K562 (cell line): ENCODE measurements around the gene OXSR1. TPM values are rescaled to one million over a fixed set of nuclear protein-coding genes. Genes with fewer than 3 reads are reported as not detected.

Experiments
- ATAC-seq: fragments of 200-7000 bp; cut with Tn5 transposase; 3 replicates; pipeline ENCODE4 v1.9.1; 2020; ENCODE audit warnings: moderate library complexity
- BruUV-seq: library from RNA; stranded (reverse); fragments of 400-500 nt; replicated peaks from 2 replicates; lab custom pipeline; 2021; lab: Mats Ljungman, UMichigan
- CTCF ChIA-PET: fragments of 300-600 bp; formaldehyde crosslinking; extraction: SDS; loops from one replicate; lab custom pipeline; 2021; ENCODE audit warnings: low intra/inter-chr PET ratio; lab: Yijun Ruan, JAX
- POLR2A ChIA-PET: fragments of 300-600, 350-650 bp; sonication (Branson Sonifier 250); formaldehyde crosslinking; extraction: SDS; loops from one replicate; lab custom pipeline; 2021; ENCODE audit warnings: antibody characterized with exemption, inconsistent platforms; lab: Yijun Ruan, JAX
- DNase-seq, 4 experiments: peaks; one replicate each; pipeline versions ENCODE4 v3.0.0 to v3.0.0-alpha.2; 2011 to 2018; ENCODE audit warnings: low spot score in 3 of 4, mixed read lengths in 3 of 4; ENCODE audit errors: extremely low read depth in 1 of 4
- FAIRE-seq: peaks from 2 replicates; lab custom pipeline; 2011; peaks lifted over from hg19 to GRCh38; lab: Jason Lieb, UNC
- H2AFZ ChIP-seq: 2 replicates; pipeline ENCODE4 v1.6.0; 2011; ENCODE audit warnings: low read depth, low read length, control low read depth, inconsistent platforms
- H3K27ac ChIP-seq: fragments of 200-600 bp; 3 replicates; pipeline ENCODE4 v1.8.0; 2011; ENCODE audit warnings: low read depth, mild to moderate bottlenecking, control low read depth, inconsistent platforms, low read length, moderate library complexity, mixed read lengths; ENCODE audit errors: extremely low read depth
- H3K27me3 ChIP-seq, 2 experiments: fragments of 300-600 bp in 1 of 2; 2 replicates in 1 of 2; 3 replicates in 1 of 2; pipeline versions ENCODE4 v1.6.0 to v1.8.0; 2011; ENCODE audit warnings: inconsistent platforms in 2 of 2, low read length in 2 of 2, mild to moderate bottlenecking in 1 of 2, mixed read lengths in 1 of 2, moderate library complexity in 1 of 2; ENCODE audit not compliant: control insufficient read depth in 2 of 2, insufficient read depth in 2 of 2
- H3K36me3 ChIP-seq: fragments of 300-600 bp; 3 replicates; pipeline ENCODE4 v1.8.0; 2011; ENCODE audit warnings: mild to moderate bottlenecking, low read length, inconsistent platforms; ENCODE audit not compliant: control insufficient read depth, insufficient read depth
- H3K4me1 ChIP-seq, 2 experiments: fragments of 200-600 bp in 1 of 2; replicated peaks in 1 of 2; 2 replicates in 1 of 2; 3 replicates in 1 of 2; pipeline versions ENCODE4 v1.5.1 to v1.8.0; 2011; ENCODE audit warnings: inconsistent platforms in 2 of 2, low read length in 2 of 2, mild to moderate bottlenecking in 1 of 2, mixed read lengths in 1 of 2, moderate library complexity in 1 of 2; ENCODE audit not compliant: control insufficient read depth in 2 of 2, insufficient read depth in 2 of 2
- H3K4me2 ChIP-seq: 2 replicates; pipeline ENCODE4 v1.6.1; 2011; ENCODE audit warnings: low read length, control low read depth, inconsistent platforms, mixed read lengths; ENCODE audit not compliant: insufficient read depth
- H3K4me3 ChIP-seq: fragments of 200-600 bp; sonication (generic), shearing (Covaris generic); 2 replicates; pipeline ENCODE4 v1.5.1; 2016; ENCODE audit warnings: control low read depth, inconsistent platforms
- H3K79me2 ChIP-seq: fragments of 200-600 bp; 3 replicates; pipeline ENCODE4 v1.8.0; 2011; ENCODE audit warnings: low read length, inconsistent platforms; ENCODE audit not compliant: control insufficient read depth, insufficient read depth
- H3K9ac ChIP-seq, 2 experiments: 2 replicates each; pipeline versions ENCODE4 v1.6.0 to v1.6.1; 2011; ENCODE audit warnings: low read depth in 2 of 2, low read length in 2 of 2, control low read depth in 1 of 2, inconsistent platforms in 1 of 2, mild to moderate bottlenecking in 1 of 2, mixed read lengths in 1 of 2; ENCODE audit not compliant: insufficient read depth in 1 of 2
- H3K9me1 ChIP-seq: one replicate; pipeline ENCODE4 v1.6.0; 2011; ENCODE audit warnings: inconsistent platforms, mild to moderate bottlenecking, low read length, moderate library complexity; ENCODE audit not compliant: control insufficient read depth, insufficient read depth
- H3K9me3 ChIP-seq: replicated peaks from 2 replicates; pipeline ENCODE4 v1.5.1; 2011; ENCODE audit warnings: low read depth, low read length, inconsistent platforms; ENCODE audit not compliant: control insufficient read depth, insufficient read depth
- H4K20me1 ChIP-seq: replicated peaks from 2 replicates; pipeline ENCODE4 v1.6.1; 2011; ENCODE audit warnings: low read length, inconsistent platforms, mixed read lengths; ENCODE audit not compliant: control insufficient read depth, insufficient read depth
- CTCF ChIP-seq, 3 experiments: IDR thresholded peaks in 2 of 3; conservative IDR thresholded peaks in 1 of 3; 2 replicates each; pipeline ENCODE4 v1.5.1; 2011 to 2012; ENCODE audit warnings: low read length in 3 of 3, mild to moderate bottlenecking in 3 of 3, control low read depth in 2 of 3, improper control_type of control experiment in 1 of 3, inconsistent platforms in 1 of 3, low read depth in 1 of 3, mixed read lengths in 1 of 3, moderate library complexity in 1 of 3; ENCODE audit not compliant: insufficient read depth in 2 of 3
- EP300 ChIP-seq: IDR thresholded peaks from 2 replicates; pipeline ENCODE4 v1.6.1; 2012; ENCODE audit warnings: low read length, improper control_type of control experiment
- JUND ChIP-seq, 2 experiments: IDR thresholded peaks; 2 replicates in 1 of 2; 3 replicates in 1 of 2; pipeline ENCODE4 v1.6.1; 2011; ENCODE audit warnings: borderline replicate concordance in 2 of 2, low read depth in 2 of 2, low read length in 2 of 2, improper control_type of control experiment in 1 of 2, missing biosample characterization in 1 of 2, missing genetic modification characterization in 1 of 2, missing genetic modification reagents in 1 of 2
- REST ChIP-seq, 2 experiments: fragments of 450-650 bp; formaldehyde crosslinking in 1 of 2; IDR thresholded peaks; 2 replicates each; pipeline versions ENCODE4 v1.4.0 to v1.6.1; 2014 to 2020; ENCODE audit warnings: mild to moderate bottlenecking in 2 of 2, borderline replicate concordance in 1 of 2, low read depth in 1 of 2
- UBTF ChIP-seq, 2 experiments: IDR thresholded peaks; 2 replicates each; pipeline ENCODE4 v1.6.1; 2012; ENCODE audit warnings: improper control_type of control experiment in 2 of 2, low read depth in 2 of 2, low read length in 2 of 2, borderline replicate concordance in 1 of 2
- WGBS: fragments of 100-300 bp; shearing (Covaris generic); methylation state at CpG from one replicate; pipeline ENCODE4 v1.1.6; 2016; ENCODE audit warnings: low coverage, mixed read lengths; ENCODE audit not compliant: insufficient coverage; ENCODE audit errors: missing lambda C conversion rate; 5-methylcytosine and 5-hydroxymethylcytosine counted together
- in situ Hi-C: fragments of 300-500 bp; cut with MboI; formaldehyde crosslinking; loops from 4 replicates; pipeline ENCODE4 v1.15.0; 2018; ENCODE audit warnings: inconsistent platforms, mixed read lengths
- intact Hi-C: fragments of 100-400 bp; cut with micrococcal nuclease; formaldehyde crosslinking; loops from 2 replicates; pipeline ENCODE4 v1.14.2; 2022
- polyA plus RNA-seq, 8 experiments: library from polyadenylated mRNA; depleted of rRNA in 4 of 8; stranded (reverse) in 5 of 8; unstranded in 3 of 8; fragments of >200 nt; fragmentation: Nextera tagmentation in 2 of 8; fragmentation: Illumina TruSeq in 1 of 8; extraction: Ambion mirVana in 2 of 8; extraction: Trizol in 1 of 8; gene quantifications; 2 replicates each; pipeline versions ENCODE4 v1.2.1 to v1.2.3, GENCODE V29; 2011 to 2014; ENCODE audit warnings: inconsistent platforms in 1 of 8, missing spikeins in 1 of 8
- total RNA-seq, 7 experiments: library from RNA; depleted of rRNA in 6 of 7; stranded (reverse); fragments of >200 nt in 6 of 7; fragmentation: Illumina TruSeq in 2 of 7; extraction: Trizol in 2 of 7; gene quantifications; 2 replicates each; pipeline versions ENCODE4 v1.2.1 to v1.2.3, GENCODE V29; 2011 to 2021; ENCODE audit warnings: low replicate concordance in 1 of 7

OXSR1 gene
- total and polyA plus RNA-seq, 9 of the 15 experiments (the other 6 are each of a cell fraction or from before 2014, with no cell fraction given), result 15.7 to 87.6 (median 48.7) TPM

GRCh38 chr3:38131621-38132369, 33.5 kb upstream of the OXSR1 start:
- Histone ChIP-seq H3K9ac (no peak overlapping the region), H4K20me1 (peaks cover 4% of the 10 kb centered on the region; the same call in 1 of the 2 replicates), H3K36me3 (peaks cover 86% of the 10 kb centered on the region), H3K79me2 (peaks cover 19% of the 10 kb centered on the region), H3K9me3 (no peaks in the 10 kb centered on the region), H3K27me3 (no peaks in the 10 kb centered on the region), H2AFZ (no peak overlapping the region), H3K4me3 (no peak overlapping the region), H3K4me2 (no peak overlapping the region), H3K9me1 (no peaks in the 10 kb centered on the region), H3K27ac (no peak overlapping the region), H3K4me1 (peaks cover 4 to 6% of the 10 kb centered on the region in 2 experiments; a peak in 2 of 5 replicates)
- intact Hi-C loops (loop anchor here (1.0 to 10.0 kb wide), 4 partner anchors 93 to 523 kb away; partner anchors contain the start of gene SLC22A14), in situ Hi-C loops (loop anchor here (10.0 kb wide), 2 partner anchors 213 to 343 kb away; partner anchors contain the start of gene XYLB)
- 37% methylated on average over 6 of the region's 6 CpGs for WGBS
- DNase-seq, result peak; percentile 69 to 82 (median 70)
- POLR2A ChIA-PET, result interaction anchor here (0.8 to 1.5 kb wide), 3 partner anchors 8 to 35 kb away, joined by 3 read pairs; no protein-coding TSS in a partner anchor
- peak; percentile 87 for ATAC-seq
- BruUV-seq, result no TSS peak
- CTCF ChIA-PET, result no interaction called here
- FAIRE-seq, result peak; percentile 92
- TF ChIP-seq CTCF (IDR thresholded peaks at IDR 0.05 in 2 of 3, conservative IDR thresholded peaks at IDR 0.05 in 1 of 3; ENCODE audit: insufficient read depth in 2 of 3, low read depth in 1 of 3, low read length in 3 of 3) (peak; percentile 88 to 96 (median 92)), REST (IDR thresholded peaks at IDR 0.05; ENCODE audit: borderline replicate concordance) (peak; percentile 83), REST (CRISPR knock-in tag; IDR thresholded peaks at IDR 0.05; ENCODE audit: low read depth) (no peak), EP300 (0 out of 2 replicates have a peak, but pooled peaks have one; percentile 8), UBTF (IDR thresholded peaks at IDR 0.05; ENCODE audit: borderline replicate concordance in 1 of 2, low read depth in 2 of 2, low read length in 2 of 2) (0 out of 4 replicates have a peak, but pooled peaks of 1 of the 2 experiments have one; percentile 19), JUND (IDR thresholded peaks at IDR 0.05; ENCODE audit: borderline replicate concordance, low read depth, low read length) (peak; percentile 31; the same call in 1 of the 2 replicates), JUND (tag; IDR thresholded peaks at IDR 0.05; ENCODE audit: borderline replicate concordance, low read depth, low read length) (no peak)
